Activated gamma-delta T cell treated with Interleukin-2 at 50 U/mL for 16 hours (primary cell): Measurements from ENCODE around the gene MED10.

Experiments
- DNase-seq: peaks from one replicate; pipeline ENCODE4 v3.0.0-alpha.2; 2020

MED10 gene

GRCh38 chr5:6398570-6399230 lies 20.4 kb upstream of the MED10 start:
- DNase-seq, result no peak

- no peak for DNase-seq
These were observed 19.4 kb upstream of the MED10 start for GRCh38 chr5:6397536-6398269.

GRCh38 chr5:6396836-6397535 lies 18.6 kb upstream of the MED10 start:
- no peak for DNase-seq

- no peak for DNase-seq
These were observed 17.7 kb upstream of the MED10 start for GRCh38 chr5:6396043-6396442.

- DNase-seq, result no peak
These were observed 17.3 kb upstream of the MED10 start for GRCh38 chr5:6395621-6396020.

- no peak for DNase-seq
These were observed 16.7 kb upstream of the MED10 start for GRCh38 chr5:6395102-6395445.

- DNase-seq, result no peak
These were observed 16.2 kb upstream of the MED10 start for GRCh38 chr5:6394429-6395101.

- no peak for DNase-seq
These were observed 15.3 kb upstream of the MED10 start for GRCh38 chr5:6393596-6394194.

GRCh38 chr5:6392561-6392960 lies 14.2 kb upstream of the MED10 start:
- DNase-seq, result no peak

GRCh38 chr5:6391151-6391550 lies 12.8 kb upstream of the MED10 start:
- no peak for DNase-seq

GRCh38 chr5:6389946-6390530 lies 11.7 kb upstream of the MED10 start:
- DNase-seq, result no peak

GRCh38 chr5:6389397-6389796 lies 11.1 kb upstream of the MED10 start:
- no peak for DNase-seq

- no peak for DNase-seq
These were observed 9.6 kb upstream of the MED10 start for GRCh38 chr5:6387970-6388369.

- DNase-seq, result no peak
These were observed 7.9 kb upstream of the MED10 start for GRCh38 chr5:6386271-6386670.

- DNase-seq, result no peak
These were observed 6.5 kb upstream of the MED10 start for GRCh38 chr5:6384856-6385255.

- no peak for DNase-seq
These were observed 5.0 kb upstream of the MED10 start for GRCh38 chr5:6383376-6383775.

GRCh38 chr5:6379246-6379645 lies 899 bp upstream of the MED10 start:
- no peak for DNase-seq

GRCh38 chr5:6378766-6379103 lies 388 bp upstream of the MED10 start:
- no peak for DNase-seq

GRCh38 chr5:6377582-6377904 lies 804 bp downstream of the MED10 start:
- DNase-seq, result no peak

- no peak for DNase-seq
These were observed 1.3 kb downstream of the MED10 start for GRCh38 chr5:6376974-6377520.

GRCh38 chr5:6373081-6373846 lies 5.1 kb downstream of the MED10 start:
- no peak for DNase-seq
